ENCODE measurements around the gene LTA4H.

The LTA4H gene

GRCh38 chr12:96056646-96057455 lies 21.5 kb upstream of the LTA4H start:
- no peak for DNase-seq

- no peak for DNase-seq
Observed at GRCh38 chr12:96054244-96054610, 18.8 kb upstream of the LTA4H start.

- DNase-seq, result no peak
Observed at GRCh38 chr12:96053476-96054243, 18.3 kb upstream of the LTA4H start.

- no peak for DNase-seq
Observed at GRCh38 chr12:96051756-96052485, 16.5 kb upstream of the LTA4H start.

- DNase-seq, result no peak
Observed at GRCh38 chr12:96050139-96050538, 14.8 kb upstream of the LTA4H start.

- DNase-seq, result no peak
Observed at GRCh38 chr12:96049101-96049500, 13.7 kb upstream of the LTA4H start.

- DNase-seq, result no peak
Observed at GRCh38 chr12:96048393-96048969, 13.1 kb upstream of the LTA4H start.

GRCh38 chr12:96047229-96048211 lies 12.1 kb upstream of the LTA4H start:
- no peak for DNase-seq

- no peak for DNase-seq
Observed at GRCh38 chr12:96046543-96047228, 11.3 kb upstream of the LTA4H start.

- no peak for DNase-seq
Observed at GRCh38 chr12:96045566-96045965, 10.2 kb upstream of the LTA4H start.

GRCh38 chr12:96044943-96045290 lies 9.5 kb upstream of the LTA4H start:
- DNase-seq, result no peak

GRCh38 chr12:96044017-96044942 lies 8.9 kb upstream of the LTA4H start:
- DNase-seq, result no peak

- no peak for DNase-seq
Observed at GRCh38 chr12:96041181-96041580, 5.8 kb upstream of the LTA4H start.

GRCh38 chr12:96040305-96041133 lies 5.1 kb upstream of the LTA4H start:
- DNase-seq, result no peak

- DNase-seq, result no peak
Observed at GRCh38 chr12:96039516-96039915, 4.1 kb upstream of the LTA4H start.

GRCh38 chr12:96036765-96037455 lies 1.5 kb upstream of the LTA4H start:
- no peak for DNase-seq

GRCh38 chr12:96034621-96035282 lies 635 bp downstream of the LTA4H start:
- no peak for DNase-seq

Measured in activated CD4-positive, alpha-beta T cell treated with anti-CD3 and anti-CD28 coated beads for 1 hour (primary cell).